GM23338 (cell line): ENCODE measurements around the gene USP38. TPM values are rescaled to one million over a fixed set of nuclear protein-coding genes. Genes with fewer than 3 reads are reported as not detected.

ENCODE experiments used
- ATAC-seq: fragments of 200-7000 bp; cut with Tn5 transposase; 3 replicates; pipeline ENCODE4 v1.9.1; 2020
- DNase-seq: peaks from one replicate; pipeline ENCODE4 v3.0.0-alpha.2; 2015; ENCODE audit warnings: low spot score
- H2AFZ ChIP-seq: fragments of 200-600 bp; sonication (generic); 2 replicates; pipeline ENCODE4 v1.8.0; 2016; ENCODE audit warnings: antibody characterized with exemption, mild to moderate bottlenecking, moderate library complexity
- H3F3A ChIP-seq: fragments of 200-600 bp; sonication (generic); replicated peaks from 2 replicates; pipeline ENCODE4 v1.8.0; 2017; ENCODE audit warnings: antibody characterized with exemption, mixed run types, low read depth
- H3K27ac ChIP-seq: fragments of 200-600 bp; sonication (generic); 2 replicates; pipeline ENCODE4 v1.6.1; 2016; ENCODE audit warnings: low read depth
- H3K27me3 ChIP-seq: fragments of 200-600 bp; sonication (generic); 2 replicates; pipeline ENCODE4 v1.8.0; 2016; ENCODE audit warnings: mild to moderate bottlenecking, mixed run types, moderate library complexity; ENCODE audit not compliant: insufficient read depth
- H3K36me3 ChIP-seq: fragments of 200-600 bp; sonication (generic); 2 replicates; pipeline ENCODE4 v1.8.0; 2016; ENCODE audit warnings: mild to moderate bottlenecking; ENCODE audit not compliant: insufficient read depth
- H3K4me1 ChIP-seq: fragments of 200-600 bp; sonication (generic); 2 replicates; pipeline ENCODE4 v1.8.0; 2016; ENCODE audit warnings: mild to moderate bottlenecking, moderate library complexity; ENCODE audit not compliant: insufficient read depth
- H3K4me2 ChIP-seq: fragments of 200-600 bp; sonication (generic); 2 replicates; pipeline ENCODE4 v1.7.1; 2017; ENCODE audit warnings: mixed run types
- H3K4me3 ChIP-seq: fragments of 200-600 bp; sonication (generic); 2 replicates; pipeline ENCODE4 v1.6.1; 2016; ENCODE audit warnings: mixed run types
- H3K79me2 ChIP-seq: fragments of 200-600 bp; sonication (generic); replicated peaks from 2 replicates; pipeline ENCODE4 v1.8.0; 2017; ENCODE audit warnings: mild to moderate bottlenecking; ENCODE audit not compliant: insufficient read depth
- H3K9me2 ChIP-seq: fragments of 200-600 bp; sonication (generic); 2 replicates; pipeline ENCODE4 v1.8.0; 2017; ENCODE audit not compliant: insufficient read depth
- H4K20me1 ChIP-seq: fragments of 200-600 bp; sonication (generic); replicated peaks from 2 replicates; pipeline ENCODE4 v1.8.0; 2017; ENCODE audit warnings: mild to moderate bottlenecking; ENCODE audit not compliant: insufficient read depth
- H3K27ac Mint-ChIP-seq: 2 replicates; pipeline ENCODE4 v1.8.0; 2020; ENCODE audit warnings: inconsistent platforms, mild to moderate bottlenecking, moderate library complexity, mixed read lengths
- H3K27me3 Mint-ChIP-seq: 3 replicates; pipeline ENCODE4 v1.8.0; 2022; ENCODE audit warnings: low read depth, mild to moderate bottlenecking, moderate library complexity, mixed read lengths, inconsistent platforms; ENCODE audit not compliant: insufficient read depth, poor library complexity
- H3K36me3 Mint-ChIP-seq: 3 replicates; pipeline ENCODE4 v1.8.0; 2021; ENCODE audit warnings: low read depth, mild to moderate bottlenecking, inconsistent platforms, moderate library complexity, mixed read lengths
- H3K4me1 Mint-ChIP-seq: 3 replicates; pipeline ENCODE4 v1.8.0; 2020; ENCODE audit warnings: mild to moderate bottlenecking, inconsistent platforms, mixed read lengths
- H3K4me3 Mint-ChIP-seq: 3 replicates; pipeline ENCODE4 v1.8.0; 2021; ENCODE audit warnings: moderate library complexity, mild to moderate bottlenecking, inconsistent platforms, mixed read lengths
- H3K9me3 Mint-ChIP-seq: 3 replicates; pipeline ENCODE4 v1.8.0; 2020; ENCODE audit warnings: moderate library complexity, mild to moderate bottlenecking, inconsistent platforms, mixed read lengths
- CREB1 ChIP-seq: fragments of 250-450 bp; sonication (Bioruptor Pico); IDR thresholded peaks from 2 replicates; pipeline ENCODE4 v1.5.0; 2020; ENCODE audit warnings: low read depth, mild to moderate bottlenecking, moderate library complexity
- CTCF ChIP-seq, 2 experiments: fragments of 200-600 bp in 1 of 2; sonication (generic) in 1 of 2; conservative IDR thresholded peaks; 2 replicates each; pipeline versions ENCODE4 v1.5.1 to v1.6.1; 2016 to 2017; ENCODE audit warnings: antibody characterized with exemption in 2 of 2, low read depth in 2 of 2, mild to moderate bottlenecking in 2 of 2, moderate library complexity in 1 of 2
- ETS1 ChIP-seq: IDR thresholded peaks from 2 replicates; pipeline ENCODE4 v1.6.1; 2016; ENCODE audit warnings: antibody characterized with exemption
- EZH2 ChIP-seq: fragments of 200-600 bp; sonication (generic); IDR thresholded peaks from one replicate; pipeline ENCODE4 v1.8.0; 2017; ENCODE audit warnings: antibody characterized with exemption, mild to moderate bottlenecking, low read depth; ENCODE audit not compliant: unreplicated experiment
- EZH2phosphoT487 ChIP-seq: fragments of 200-600 bp; sonication (generic); IDR thresholded peaks from one replicate; pipeline ENCODE4 v1.8.1; 2018; ENCODE audit warnings: antibody characterized with exemption; ENCODE audit not compliant: unreplicated experiment
- JUNB ChIP-seq: IDR thresholded peaks from one replicate; pipeline ENCODE4 v1.6.1; 2016; ENCODE audit warnings: antibody characterized with exemption; ENCODE audit not compliant: unreplicated experiment
- NANOG ChIP-seq: IDR thresholded peaks from 2 replicates; pipeline ENCODE4 v1.6.1; 2016; ENCODE audit warnings: antibody characterized with exemption, borderline replicate concordance
- POLR2AphosphoS5 ChIP-seq: IDR thresholded peaks from 2 replicates; pipeline ENCODE4 v1.6.1; 2016; ENCODE audit warnings: antibody characterized with exemption, low read depth
- REST ChIP-seq: IDR thresholded peaks from one replicate; pipeline ENCODE4 v1.6.1; 2018; ENCODE audit warnings: antibody characterized with exemption; ENCODE audit not compliant: unreplicated experiment
- STAT1 ChIP-seq: IDR thresholded peaks from one replicate; pipeline ENCODE4 v1.6.1; 2016; ENCODE audit warnings: antibody characterized with exemption; ENCODE audit not compliant: unreplicated experiment
- ZNF114 ChIP-seq: fragments of 250-450 bp; sonication (Bioruptor Pico); IDR thresholded peaks from 2 replicates; pipeline ENCODE4 v1.5.0; 2020; ENCODE audit warnings: mild to moderate bottlenecking, moderate library complexity
- ZNF331 ChIP-seq: fragments of 250-450 bp; sonication (Bioruptor Pico); IDR thresholded peaks from 2 replicates; pipeline ENCODE4 v1.5.0; 2020; ENCODE audit warnings: low read depth, mild to moderate bottlenecking, moderate library complexity
- polyA plus RNA-seq: library from polyadenylated mRNA; unstranded; fragments of >200 nt; fragmentation: Nextera tagmentation; extraction: Ambion mirVana; gene quantifications from 2 replicates; pipeline ENCODE4 v1.2.1, GENCODE V29; 2016
- total RNA-seq: library from RNA; depleted of rRNA; stranded (reverse); fragments of >200 nt; shearing (Covaris generic); gene quantifications from 2 replicates; pipeline ENCODE4 v1.2.3, GENCODE V29; 2014

USP38 gene
- total and polyA plus RNA-seq, 2 experiments from 2014 or later = 3.7 to 16.5 TPM

- Histone ChIP-seq H3K4me3 (peak overlapping the region; percentile 89), H3K27ac (peak overlapping the region; percentile 75), H2AFZ (peak overlapping the region; percentile 72), H3K4me2 (peak overlapping the region; percentile 83), H3K27me3 (no peaks in the 10 kb centered on the region), H3F3A (no peaks in the 10 kb centered on the region; the same call in 1 of the 2 replicates), H3K79me2 (peaks cover 57% of the 10 kb centered on the region), H3K9me2 (no peaks in the 10 kb centered on the region), H3K36me3 (no peaks in the 10 kb centered on the region), H4K20me1 (peaks cover 15% of the 10 kb centered on the region), H3K4me1 (peaks cover 13% of the 10 kb centered on the region)
- ATAC-seq = peak; percentile 65
- TF ChIP-seq JUNB = no peak
- Mint-ChIP-seq H3K9me3 (no peaks in the 10 kb centered on the region), H3K4me1 (peaks cover 27% of the 10 kb centered on the region), H3K27me3 (no peaks in the 10 kb centered on the region), H3K27ac (peak overlapping the region; percentile 92), H3K36me3 (peaks cover 22% of the 10 kb centered on the region), H3K4me3 (peak overlapping the region; percentile 99)
- peak; percentile 65 for DNase-seq
Measured at GRCh38 chr4:143185253-143186107, 763 bp downstream of the USP38 start.

GRCh38 chr4:143186212-143186611 lies 1.5 kb downstream of the USP38 start:
- H3K4me3 ChIP-seq = peak overlapping the region; percentile 89
- no peaks in the 10 kb centered on the region for H3K27me3 ChIP-seq
- H3F3A ChIP-seq = no peaks in the 10 kb centered on the region; the same call in 1 of the 2 replicates
- no peaks in the 10 kb centered on the region for H3K36me3 ChIP-seq
- peaks cover 65% of the 10 kb centered on the region for H3K79me2 ChIP-seq
- H4K20me1 ChIP-seq = peaks cover 15% of the 10 kb centered on the region
- H3K4me1 Mint-ChIP-seq = peaks cover 27% of the 10 kb centered on the region
- H3K27me3 Mint-ChIP-seq = no peaks in the 10 kb centered on the region
- peaks cover 13% of the 10 kb centered on the region for H3K4me1 ChIP-seq
- no peak for TF ChIP-seq ZNF114 (CRISPR knock-in tag)
- H3K27ac Mint-ChIP-seq = no peak overlapping the region
- H3K4me2 ChIP-seq = peak overlapping the region; percentile 83
- H3K4me3 Mint-ChIP-seq = peak overlapping the region; percentile 99
- no peak overlapping the region for H3K27ac ChIP-seq
- peaks cover 29% of the 10 kb centered on the region for H3K36me3 Mint-ChIP-seq
- H3K9me3 Mint-ChIP-seq = no peaks in the 10 kb centered on the region
- H2AFZ ChIP-seq = no peak overlapping the region
- ATAC-seq (no peak), DNase-seq (no peak)
- H3K9me2 ChIP-seq = no peaks in the 10 kb centered on the region

GRCh38 chr4:143186649-143187048 lies 1.9 kb downstream of the USP38 start:
- no peaks in the 10 kb centered on the region; the same call in 1 of the 2 replicates for H3F3A ChIP-seq
- Mint-ChIP-seq H3K9me3 (no peaks in the 10 kb centered on the region), H3K27ac (no peak overlapping the region), H3K4me3 (peak overlapping the region; percentile 99), H3K36me3 (peaks cover 29% of the 10 kb centered on the region), H3K27me3 (no peaks in the 10 kb centered on the region), H3K4me1 (peaks cover 27% of the 10 kb centered on the region)
- H3K4me3 ChIP-seq = peak overlapping the region; percentile 89
- no peaks in the 10 kb centered on the region for H3K27me3 ChIP-seq
- H3K9me2 ChIP-seq = no peaks in the 10 kb centered on the region
- H2AFZ ChIP-seq = no peak overlapping the region
- peaks cover 15% of the 10 kb centered on the region for H4K20me1 ChIP-seq
- H3K4me2 ChIP-seq = peak overlapping the region; percentile 83
- ATAC-seq (no peak), DNase-seq (peak; percentile 29)
- no peak overlapping the region for H3K27ac ChIP-seq
- H3K79me2 ChIP-seq = peaks cover 69% of the 10 kb centered on the region
- H3K36me3 ChIP-seq = no peaks in the 10 kb centered on the region
- H3K4me1 ChIP-seq = peaks cover 13% of the 10 kb centered on the region
- TF ChIP-seq STAT1 (no peak), EZH2phosphoT487 (no peak), ZNF114 (CRISPR knock-in tag) (no peak), ETS1 (no peak), CREB1 (CRISPR knock-in tag) (no peak), NANOG (no peak), JUNB (no peak), POLR2AphosphoS5 (no peak), CTCF (conservative IDR thresholded peaks at IDR 0.05; ENCODE audit: low read depth in 2 of 2) (no peak), EZH2 (no peak), REST (no peak), ZNF331 (no peak)
